Mammary epithelial cell (primary cell): ENCODE measurements around the gene THYN1.

Experiments
- EZH2 ChIP-seq: IDR thresholded peaks from 2 replicates; pipeline ENCODE4 v1.6.1; 2012; ENCODE audit warnings: low read length, inconsistent platforms, borderline replicate concordance
- TF ChIP-seq, protein P1 (sequence below), 2 donors: IDR thresholded peaks in 1 of 2; conservative IDR thresholded peaks in 1 of 2; 2 replicates each; pipeline ENCODE4 v1.5.1; 2011 to 2012; ENCODE audit warnings: inconsistent platforms in 2 of 2, low read length in 2 of 2, mild to moderate bottlenecking in 2 of 2, control low read depth in 1 of 2, low read depth in 1 of 2; ENCODE audit not compliant: insufficient read depth in 1 of 2; ENCODE audit errors: extremely low read depth in 1 of 2

DNA sequence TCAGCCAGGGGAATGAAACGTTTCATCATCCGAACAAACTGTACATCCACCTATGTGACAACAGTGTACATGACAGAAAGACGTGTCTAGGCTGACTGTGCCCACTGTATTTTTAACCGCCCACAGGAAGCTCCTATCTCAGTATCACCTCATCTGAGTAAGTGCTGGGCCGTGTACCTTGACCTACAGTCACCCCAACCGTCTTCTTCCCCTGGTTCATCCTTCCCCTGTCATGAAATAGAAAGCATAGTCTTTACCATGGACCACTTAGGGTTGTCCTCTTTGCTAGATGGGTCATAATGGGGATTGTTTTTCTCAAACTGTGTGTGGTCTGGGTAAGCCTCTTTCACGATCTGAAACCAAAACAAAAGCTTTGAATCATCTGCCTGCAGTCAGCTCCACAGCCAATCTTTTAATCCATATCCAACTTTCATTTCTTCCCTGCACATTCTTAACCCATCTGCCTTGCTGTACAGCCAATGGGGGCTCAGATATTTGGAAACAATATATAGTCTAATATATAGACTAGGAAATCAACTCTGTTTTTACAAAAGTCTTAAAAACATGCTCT lies 4.2 kb downstream of the THYN1 start:
- TF ChIP-seq, protein P1, sequence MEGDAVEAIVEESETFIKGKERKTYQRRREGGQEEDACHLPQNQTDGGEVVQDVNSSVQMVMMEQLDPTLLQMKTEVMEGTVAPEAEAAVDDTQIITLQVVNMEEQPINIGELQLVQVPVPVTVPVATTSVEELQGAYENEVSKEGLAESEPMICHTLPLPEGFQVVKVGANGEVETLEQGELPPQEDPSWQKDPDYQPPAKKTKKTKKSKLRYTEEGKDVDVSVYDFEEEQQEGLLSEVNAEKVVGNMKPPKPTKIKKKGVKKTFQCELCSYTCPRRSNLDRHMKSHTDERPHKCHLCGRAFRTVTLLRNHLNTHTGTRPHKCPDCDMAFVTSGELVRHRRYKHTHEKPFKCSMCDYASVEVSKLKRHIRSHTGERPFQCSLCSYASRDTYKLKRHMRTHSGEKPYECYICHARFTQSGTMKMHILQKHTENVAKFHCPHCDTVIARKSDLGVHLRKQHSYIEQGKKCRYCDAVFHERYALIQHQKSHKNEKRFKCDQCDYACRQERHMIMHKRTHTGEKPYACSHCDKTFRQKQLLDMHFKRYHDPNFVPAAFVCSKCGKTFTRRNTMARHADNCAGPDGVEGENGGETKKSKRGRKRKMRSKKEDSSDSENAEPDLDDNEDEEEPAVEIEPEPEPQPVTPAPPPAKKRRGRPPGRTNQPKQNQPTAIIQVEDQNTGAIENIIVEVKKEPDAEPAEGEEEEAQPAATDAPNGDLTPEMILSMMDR (conservative IDR thresholded peaks at IDR 0.05 in 1 of 2, IDR thresholded peaks at IDR 0.05 in 1 of 2; ENCODE audit: extremely low read depth in 1 of 2, insufficient read depth in 1 of 2, low read depth in 1 of 2, low read length in 2 of 2) = no peak
- TF ChIP-seq EZH2 = no peak
